Pulmonary artery endothelial cell (primary cell): ENCODE measurements around the gene ETV6. TPM values are rescaled to one million over a fixed set of nuclear protein-coding genes. Genes with fewer than 3 reads are reported as not detected.

Experiments used
- DNase-seq: peaks from one replicate; pipeline ENCODE4 v3.0.0-alpha.2; 2011; ENCODE audit warnings: low read depth, low spot score
- total RNA-seq: library from RNA; depleted of rRNA; stranded (reverse); fragments of >200 nt; gene quantifications from 2 replicates; pipeline ENCODE4 v1.2.3, GENCODE V29; 2014

ETV6 gene
- total RNA-seq, 1 donor from 2014 or later: 9.6 TPM

DNA sequence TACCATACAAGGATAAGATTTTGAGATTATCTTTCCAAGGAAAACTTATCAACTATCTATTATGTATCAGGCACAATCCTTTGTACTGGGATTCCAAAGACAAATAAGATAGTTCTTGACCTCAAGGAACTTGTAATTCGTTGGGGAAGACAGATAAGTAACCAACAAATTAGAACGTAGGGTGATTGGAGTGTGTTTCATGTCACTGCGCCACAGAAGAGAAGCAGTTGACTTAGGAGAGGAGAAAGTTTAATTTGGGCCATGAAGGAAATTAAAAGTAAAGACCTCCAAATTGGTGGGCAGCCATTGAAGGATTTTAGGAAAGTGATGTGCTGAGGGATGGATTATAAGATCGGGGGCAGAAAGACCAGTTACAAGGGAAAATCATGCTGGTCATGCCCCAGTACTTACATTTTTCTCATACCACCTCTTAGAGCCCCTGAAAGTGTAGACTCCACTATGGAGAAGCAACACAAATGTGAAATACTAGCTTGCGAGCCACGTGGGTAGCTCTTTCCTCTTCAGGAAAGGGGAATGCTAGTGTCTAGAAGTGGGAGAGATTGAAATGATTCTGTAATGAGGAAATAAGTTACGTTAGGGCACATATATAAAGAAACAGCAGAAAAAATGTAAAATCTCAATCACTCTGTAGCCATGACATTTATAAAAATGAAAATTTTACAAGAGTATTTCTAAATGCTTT lies 148.7 kb downstream of the ETV6 start:
- DNase-seq: no peak

DNA sequence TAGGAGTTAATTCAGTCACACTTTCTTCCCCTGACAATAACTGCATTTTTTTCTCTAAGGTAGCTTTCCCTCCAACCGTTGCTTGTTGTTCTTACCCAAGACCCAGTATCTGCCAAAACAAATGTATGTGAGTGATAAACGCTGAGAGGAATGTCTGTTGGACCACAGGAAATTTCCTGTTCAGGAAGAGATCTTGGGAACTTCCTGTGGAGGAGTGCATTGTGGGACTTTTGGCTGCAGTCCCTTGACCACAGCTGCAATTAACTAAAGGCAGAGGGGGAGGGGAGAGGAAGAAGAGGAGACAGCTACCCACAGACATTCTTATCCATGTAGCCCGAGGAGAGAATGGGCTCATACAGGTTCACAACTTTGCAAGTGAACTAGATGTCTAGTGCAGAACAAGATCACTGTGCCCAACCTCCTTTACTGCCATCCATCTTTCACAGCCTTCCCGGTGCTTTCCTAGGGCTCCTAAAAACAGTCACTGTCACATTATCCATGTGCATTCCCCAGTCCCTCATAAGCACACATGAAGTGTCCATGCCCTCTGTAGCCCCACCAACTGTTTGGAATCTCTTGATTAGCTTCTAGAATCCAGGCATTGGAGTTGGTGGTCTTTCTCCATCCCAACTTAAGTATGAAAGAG lies 149.5 kb downstream of the ETV6 start:
- peak; percentile 97 for DNase-seq

GRCh38 chr12:11799502-11799873 lies 150.0 kb downstream of the ETV6 start:
- DNase-seq: no peak

DNA sequence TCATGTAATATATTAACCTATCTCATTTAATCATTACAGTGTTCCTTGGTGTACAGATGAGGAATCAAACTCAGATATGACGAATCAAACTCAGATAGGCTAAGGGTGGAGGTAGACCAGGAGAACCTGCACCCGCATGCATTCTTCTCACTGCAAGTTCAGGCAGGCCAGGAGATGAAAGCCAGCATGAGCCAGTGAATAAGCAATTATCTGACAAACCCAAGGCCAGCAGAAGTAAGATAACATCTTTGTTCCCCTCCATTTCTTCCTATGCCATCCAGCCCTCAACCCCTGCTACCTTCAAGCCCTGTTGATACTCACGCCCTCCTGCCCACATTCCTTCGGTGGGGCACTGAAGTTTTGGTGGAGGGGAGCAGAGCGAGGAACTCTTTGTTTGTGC lies 152.2 kb downstream of the ETV6 start:
- DNase-seq: no peak

DNA sequence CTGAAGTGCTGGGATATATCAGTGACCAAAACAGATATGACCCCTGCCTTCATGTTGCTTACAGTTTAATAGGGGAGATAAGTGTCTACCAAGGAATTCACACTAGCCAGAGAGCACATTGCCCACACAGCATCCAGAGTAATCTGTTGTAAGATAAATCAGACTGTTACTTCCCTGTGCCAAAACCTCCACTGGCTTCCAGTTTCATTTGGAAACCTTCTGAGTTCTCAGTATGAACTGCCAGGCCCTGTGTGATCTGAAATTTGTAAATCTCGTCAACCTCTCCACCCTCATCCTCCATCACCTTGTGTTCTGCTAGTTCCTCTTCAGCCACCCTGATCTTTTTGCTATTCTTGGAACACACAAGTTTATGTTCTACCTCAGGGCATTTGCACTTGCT lies 154.7 kb downstream of the ETV6 start:
- DNase-seq: no peak

DNA sequence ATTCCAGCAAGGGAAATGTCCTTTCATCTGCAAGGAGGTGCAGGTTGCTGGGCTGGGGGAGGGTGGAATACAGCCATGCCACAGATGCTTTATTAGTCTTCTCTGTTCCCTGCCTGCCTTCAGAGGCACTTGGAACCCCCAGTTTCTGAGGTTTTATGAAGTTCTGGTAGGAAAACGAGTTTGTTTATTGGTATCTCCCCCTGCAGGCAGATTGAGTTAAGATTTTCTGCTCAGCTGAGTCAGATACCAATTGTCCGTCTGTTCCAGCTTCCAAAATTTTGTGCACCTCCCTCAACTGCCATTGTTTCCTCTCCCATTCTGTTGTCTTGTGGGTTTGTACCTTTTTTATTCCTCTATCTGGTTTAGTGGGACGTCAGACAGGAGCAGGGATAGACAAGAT lies 155.6 kb downstream of the ETV6 start:
- DNase-seq: no peak

- no peak for DNase-seq
Measured at GRCh38 chr12:11805680-11806079, 156.2 kb downstream of the ETV6 start.

DNA sequence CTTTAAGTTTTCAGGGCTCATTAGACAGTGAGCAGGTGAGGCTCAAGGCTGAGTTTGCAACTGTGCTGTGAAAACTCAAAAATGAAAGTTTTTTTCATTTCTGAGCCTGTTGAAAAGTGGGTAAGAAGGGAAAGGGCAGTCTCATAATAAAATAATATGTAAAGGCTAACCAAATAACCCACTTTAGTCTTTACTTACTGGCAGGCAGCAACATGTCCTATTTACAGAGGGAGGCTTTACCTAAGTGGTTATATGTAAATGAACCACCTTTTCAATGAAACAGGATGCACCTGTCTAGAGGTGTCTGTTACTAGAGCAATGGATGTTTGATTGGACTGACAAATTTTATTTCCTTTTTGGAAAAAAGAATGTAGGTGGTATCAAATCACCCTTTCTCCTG lies 158.0 kb downstream of the ETV6 start:
- no peak for DNase-seq

- no peak for DNase-seq
Measured at GRCh38 chr12:11808931-11809330, 159.5 kb downstream of the ETV6 start.

- DNase-seq: no peak
Measured at GRCh38 chr12:11810206-11810545, 160.7 kb downstream of the ETV6 start.

- no peak for DNase-seq
Measured at GRCh38 chr12:11811008-11811407, 161.5 kb downstream of the ETV6 start.

GRCh38 chr12:11812241-11812585 lies 162.7 kb downstream of the ETV6 start:
- no peak for DNase-seq

GRCh38 chr12:11812586-11813437 lies 163.3 kb downstream of the ETV6 start:
- DNase-seq: no peak

DNA sequence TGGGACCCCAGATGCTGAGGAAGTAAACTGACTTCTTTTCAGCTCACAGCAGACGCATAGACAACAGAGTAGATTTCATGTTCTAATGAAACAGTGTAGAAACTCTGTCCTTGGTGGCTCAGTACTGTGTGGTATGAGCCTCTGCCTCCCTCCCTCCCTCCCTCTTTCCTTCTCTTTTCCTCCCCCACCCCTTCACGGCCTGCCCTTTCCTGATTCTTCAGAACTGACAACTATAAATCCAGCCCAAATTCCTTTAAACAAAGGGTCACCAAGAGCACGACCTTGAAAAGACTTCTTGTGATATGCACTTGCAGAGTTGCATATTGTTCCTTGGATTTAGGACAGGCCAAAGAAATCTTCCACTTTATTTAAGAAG lies 164.0 kb downstream of the ETV6 start:
- DNase-seq: no peak

DNA sequence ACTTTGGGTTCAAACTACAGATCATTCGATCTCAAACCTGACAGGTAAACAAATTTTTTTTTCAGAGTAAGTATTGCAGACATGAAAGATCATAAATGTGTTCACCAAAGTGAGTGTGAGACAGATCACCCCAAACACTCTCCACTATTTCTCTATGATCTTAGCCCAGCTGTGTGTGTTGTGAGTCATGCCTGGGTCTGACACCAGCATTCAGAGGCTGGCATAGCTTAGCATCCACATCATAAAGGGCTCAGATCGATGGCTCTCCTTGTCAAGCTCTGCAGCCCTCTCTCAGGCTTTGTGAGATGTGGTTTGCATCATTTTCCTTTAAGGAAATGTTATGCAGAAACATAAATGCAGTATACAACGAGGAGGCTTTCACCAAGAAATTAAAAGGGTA lies 164.9 kb downstream of the ETV6 start:
- DNase-seq: no peak

DNA sequence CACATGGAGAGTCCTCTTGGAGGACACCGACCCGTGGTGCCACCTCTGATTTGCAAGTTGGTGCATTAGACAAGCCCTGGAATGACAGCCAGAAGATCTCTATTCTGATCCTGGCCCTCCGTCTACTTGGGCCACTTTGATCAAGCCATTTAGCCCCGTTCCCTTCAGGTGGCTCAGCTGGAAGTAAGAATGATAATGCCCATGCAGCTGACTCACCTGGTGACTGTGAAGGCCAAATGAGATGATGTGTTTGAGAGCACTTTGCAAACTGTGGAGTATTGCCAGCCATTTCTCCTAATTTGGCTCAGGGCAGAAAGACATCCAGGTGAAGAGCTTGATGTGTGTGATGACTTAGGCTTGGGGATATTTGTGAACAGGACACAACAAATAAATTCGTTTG lies 165.9 kb downstream of the ETV6 start:
- no peak for DNase-seq

DNA sequence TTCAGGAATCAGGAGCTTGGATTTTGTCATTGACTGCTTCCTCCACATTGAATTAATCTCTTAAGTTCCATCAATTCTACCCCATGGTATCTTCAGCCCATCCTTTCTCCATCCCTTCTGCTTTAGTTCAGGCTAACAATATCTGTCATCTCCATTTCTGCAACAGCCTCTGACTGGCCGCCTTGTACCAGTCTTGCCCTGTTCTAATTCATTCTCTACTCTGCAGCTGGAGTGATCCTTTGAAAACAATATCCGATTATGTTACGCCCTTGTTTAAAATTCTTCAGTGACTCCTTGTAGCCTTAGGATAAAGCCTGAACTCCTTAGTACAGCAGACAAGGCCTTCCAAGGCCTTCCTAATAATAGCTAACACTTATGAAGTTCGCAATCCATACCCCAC lies 170.2 kb downstream of the ETV6 start:
- DNase-seq: no peak

GRCh38 chr12:11820476-11820875 lies 171.0 kb downstream of the ETV6 start:
- no peak for DNase-seq

DNA sequence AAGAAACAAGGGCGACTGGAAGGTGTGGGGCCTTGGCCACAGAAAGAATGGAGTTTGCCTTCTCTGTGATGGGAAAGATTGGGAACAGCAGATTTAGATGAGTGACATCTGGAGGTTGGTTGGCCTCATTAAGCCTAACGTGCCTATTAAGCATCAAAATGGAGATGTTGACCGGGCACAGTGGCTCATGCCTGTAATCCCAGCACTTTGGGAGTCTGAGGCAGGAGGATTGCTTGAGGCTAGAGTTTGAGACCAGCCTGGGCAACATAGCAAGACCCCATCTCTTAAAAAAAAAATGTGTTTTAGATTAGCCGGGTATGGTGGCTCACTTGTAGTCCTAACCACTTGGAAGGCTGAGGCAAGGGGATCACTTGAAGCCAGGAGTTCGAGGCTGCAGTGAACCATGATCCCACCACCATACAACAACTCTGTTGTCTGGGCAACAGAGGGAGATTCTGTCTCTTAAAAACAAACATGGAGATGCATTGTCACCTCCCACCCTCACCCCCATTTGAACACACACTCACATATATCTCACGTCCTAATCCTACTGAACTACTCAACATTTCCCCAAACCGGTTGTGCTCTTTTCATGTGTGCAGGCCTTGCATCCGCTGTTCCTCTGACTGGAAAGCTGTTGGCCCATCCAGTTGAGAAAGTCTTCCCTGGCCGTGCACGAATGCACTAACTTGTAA lies 172.1 kb downstream of the ETV6 start:
- no peak for DNase-seq

DNA sequence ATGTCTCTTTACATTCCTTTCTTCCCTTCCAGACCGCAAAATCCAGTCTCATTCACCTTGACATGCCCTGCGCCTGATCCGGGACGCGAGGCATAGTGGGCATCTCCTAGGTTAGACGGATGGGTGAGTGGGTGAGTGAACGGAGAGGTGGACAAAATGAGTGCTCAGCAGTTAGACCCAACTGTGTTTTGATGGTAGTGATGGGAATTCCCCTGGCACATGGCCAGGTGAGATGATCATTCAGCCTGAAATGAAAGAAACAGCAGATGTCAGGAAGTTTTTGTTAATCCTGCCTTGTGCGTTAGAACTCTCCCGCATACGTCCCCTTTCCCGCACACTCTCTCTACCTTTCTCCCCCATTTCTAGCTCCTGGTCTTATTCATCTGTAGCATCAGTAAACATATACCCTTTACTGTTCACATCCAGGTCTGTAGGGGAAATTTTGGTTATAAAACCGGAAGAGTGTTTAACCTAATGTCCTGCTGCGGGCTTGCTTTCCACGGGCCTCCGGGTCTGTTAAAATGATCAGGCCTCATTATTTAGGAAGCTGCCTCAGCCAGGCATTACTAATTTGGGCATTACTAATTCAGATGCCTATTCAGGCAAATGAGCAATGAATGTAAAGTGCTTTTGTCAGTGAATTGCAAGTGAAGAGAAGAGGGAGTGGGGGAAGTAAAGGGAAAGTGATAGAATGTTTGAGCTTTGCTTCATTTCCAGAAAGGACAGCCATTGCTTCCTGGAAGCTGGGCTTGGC lies 172.8 kb downstream of the ETV6 start:
- peak; percentile 65 for DNase-seq

- DNase-seq: no peak
Measured at GRCh38 chr12:11823043-11823442, 173.6 kb downstream of the ETV6 start.
